Psoas muscle (tissue), 8 donors: ENCODE data around the gene RASL11B. TPM values are rescaled to one million over a fixed set of nuclear protein-coding genes. Genes with fewer than 3 reads are reported as not detected.

Experiments
- ATAC-seq, 4 donors: fragments of 200-7000 bp; cut with Tn5 transposase; one replicate each; pipeline ENCODE4 v1.9.1; 2020; ENCODE audit warnings: moderate library complexity in 3 of 4, mild to moderate bottlenecking in 2 of 4
- DNase-seq, 2 donors: peaks; one replicate each; pipeline ENCODE4 v3.0.0-alpha.2; 2020
- H3K27ac ChIP-seq: fragments of 200-600 bp; one replicate; pipeline ENCODE4 v1.8.0; 2022
- H3K27me3 ChIP-seq, 3 donors: fragments of 200-600 bp in 1 of 3; one replicate each; pipeline versions ENCODE4 v1.6.1 to v1.8.0; 2013 to 2022; ENCODE audit warnings: low read length in 2 of 3, mild to moderate bottlenecking in 2 of 3, moderate library complexity in 1 of 3; ENCODE audit not compliant: insufficient read depth in 3 of 3
- H3K36me3 ChIP-seq, 2 donors: fragments of 200-600 bp in 1 of 2; one replicate each; pipeline versions ENCODE4 v1.6.1 to v1.8.0; 2013 to 2022; ENCODE audit warnings: low read depth in 1 of 2, mild to moderate bottlenecking in 1 of 2, moderate library complexity in 1 of 2; ENCODE audit not compliant: insufficient read depth in 1 of 2
- H3K4me1 ChIP-seq: fragments of 200-600 bp; one replicate; pipeline ENCODE4 v1.8.0; 2022
- H3K4me3 ChIP-seq: fragments of 200-600 bp; one replicate; pipeline ENCODE4 v1.8.0; 2022; ENCODE audit warnings: mild to moderate bottlenecking
- H3K9me3 ChIP-seq: fragments of 200-600 bp; one replicate; pipeline ENCODE4 v1.8.0; 2022
- CTCF ChIP-seq: fragments of 200-600 bp; IDR thresholded peaks from one replicate; pipeline ENCODE4 v1.8.0; 2022; ENCODE audit warnings: antibody characterized with exemption
- WGBS, 3 donors: extraction: QIAGEN DNeasy Blood & Tissue Kit; methylation state at CpG; one replicate each; pipeline versions ENCODE4 v1.1.6 to v1.1.7; 2013; 5-methylcytosine and 5-hydroxymethylcytosine counted together
- intact Hi-C, 2 donors: fragments of 100-400 bp; cut with DNase I; formaldehyde crosslinking; loops; one replicate each; pipeline versions ENCODE4 v1.11.0 to v1.14.2; 2022
- polyA plus RNA-seq, 3 donors: library from polyadenylated mRNA; stranded (reverse); fragments of 200-250 nt; gene quantifications; one replicate each; pipeline ENCODE4 v1.2.3, GENCODE V29; 2013
- total RNA-seq, 4 donors: library from RNA; stranded (reverse); fragmentation: NEBNext Ultra II Directional in 2 of 4; extraction: Animal tissue kit (Norgen Biotek cat#: 25700) in 2 of 4; gene quantifications; one replicate each; pipeline versions ENCODE4 v1.2.1 to v1.2.4, GENCODE V29; 2021 to 2023
- donor health status: healthy with polysubstance abuse.
- donor health status: DM: no; HTN: no; CAD: no; lungs with moderate emphysema.
- donor health status: Bipolar disorder and iron deficiency.
- donor health status: healthy.
- donor health status: DM: yes; HTN: yes; CAD: no.
- donor health status: DM: no; HTN: no; CAD: no.
- donor health status: DM: no; HTN: no; CAD: no.
- donor health status: DM: yes; HTN: yes; CAD: no.

Gene RASL11B
- total and polyA plus RNA-seq, 7 donors: 0.08 to 1.8 (median 0.33) TPM; not detected in 1

GRCh38 chr4:52856801-52857200 lies 5.3 kb upstream of the RASL11B start:
- no peaks in the 10 kb centered on the region for H3K36me3 ChIP-seq
- intact Hi-C loops: no loop called here
- H3K4me1 ChIP-seq: peaks cover 23% of the 10 kb centered on the region
- ATAC-seq: no peak
- peaks cover 11% of the 10 kb centered on the region for H3K9me3 ChIP-seq
- no peaks in the 10 kb centered on the region for H3K27me3 ChIP-seq
- no peak overlapping the region for H3K27ac ChIP-seq
- TF ChIP-seq CTCF: no peak
- DNase-seq: no peak
- H3K4me3 ChIP-seq: no peak overlapping the region
- 100% methylated on average over 1 of the region's 1 CpG for WGBS, 3 donors

- H3K27ac ChIP-seq: no peak overlapping the region
- TF ChIP-seq CTCF: no peak
- H3K4me1 ChIP-seq: peaks cover 8% of the 10 kb centered on the region
- H3K9me3 ChIP-seq: peaks cover 11% of the 10 kb centered on the region
- H3K27me3 ChIP-seq: no peaks in the 10 kb centered on the region
- ATAC-seq (no peak), DNase-seq (no peak)
- peaks cover 0 to under 1% of the 10 kb centered on the region in 2 donors for H3K36me3 ChIP-seq
- 91 to 98% (median 95%) methylated on average over 2 of the region's 2 CpGs for WGBS, 3 donors
- H3K4me3 ChIP-seq: no peak overlapping the region
- intact Hi-C loops: loop anchor here (10.0 kb wide), 1 partner anchor 146 kb away; no protein-coding TSS in a partner anchor
Measured at GRCh38 chr4:52860361-52860760, 1.8 kb upstream of the RASL11B start.

- H3K27me3 ChIP-seq: no peaks in the 10 kb centered on the region
- ATAC-seq (peak in 3 of 4 donors; percentile 8 to 35 (median 29)), DNase-seq (no peak)
- intact Hi-C loops: loop anchor here (10.0 kb wide), 1 partner anchor 146 kb away; no protein-coding TSS in a partner anchor
- H3K4me1 ChIP-seq: peaks cover 8% of the 10 kb centered on the region
- H3K27ac ChIP-seq: no peak overlapping the region
- TF ChIP-seq CTCF: no peak
- peaks cover 0 to 3% of the 10 kb centered on the region in 2 donors for H3K36me3 ChIP-seq
- peaks cover 11% of the 10 kb centered on the region for H3K9me3 ChIP-seq
- peak overlapping the region; percentile 73 for H3K4me3 ChIP-seq
- WGBS, 3 donors: 37 to 43% (median 38%) methylated on average over 26 of the region's 26 CpGs
Measured at GRCh38 chr4:52861171-52861823, 820 bp upstream of the RASL11B start.

- Histone ChIP-seq H3K36me3 (peaks cover 0 to 3% of the 10 kb centered on the region in 2 donors), H3K4me1 (peaks cover 8% of the 10 kb centered on the region), H3K27me3 (no peaks in the 10 kb centered on the region), H3K9me3 (peaks cover 11% of the 10 kb centered on the region), H3K4me3 (peak overlapping the region; percentile 73), H3K27ac (no peak overlapping the region)
- DNase-seq (no peak), ATAC-seq (no peak)
- no peak for TF ChIP-seq CTCF
- 14 to 17% (median 16%) methylated on average over 20 to 23 of the region's 23 CpGs for WGBS, 3 donors
- intact Hi-C loops: loop anchor here (10.0 kb wide), 1 partner anchor 148 kb away; no protein-coding TSS in a partner anchor
Measured at GRCh38 chr4:52862639-52863161, 583 bp downstream of the RASL11B start.
